K562 (cell line): ENCODE measurements around the gene CNNM2. TPM values are rescaled to one million over a fixed set of nuclear protein-coding genes. Genes with fewer than 3 reads are reported as not detected.

Source experiments
- ATAC-seq: fragments of 200-7000 bp; cut with Tn5 transposase; 3 replicates; pipeline ENCODE4 v1.9.1; 2020; ENCODE audit warnings: moderate library complexity
- BruUV-seq: library from RNA; stranded (reverse); fragments of 400-500 nt; replicated peaks from 2 replicates; lab custom pipeline; 2021; lab: Mats Ljungman, UMichigan
- CTCF ChIA-PET: fragments of 300-600 bp; formaldehyde crosslinking; extraction: SDS; loops from one replicate; lab custom pipeline; 2021; ENCODE audit warnings: low intra/inter-chr PET ratio; lab: Yijun Ruan, JAX
- POLR2A ChIA-PET: fragments of 300-600, 350-650 bp; sonication (Branson Sonifier 250); formaldehyde crosslinking; extraction: SDS; loops from one replicate; lab custom pipeline; 2021; ENCODE audit warnings: antibody characterized with exemption, inconsistent platforms; lab: Yijun Ruan, JAX
- DNase-seq, 4 experiments: peaks; one replicate each; pipeline versions ENCODE4 v3.0.0 to v3.0.0-alpha.2; 2011 to 2018; ENCODE audit warnings: low spot score in 3 of 4, mixed read lengths in 3 of 4; ENCODE audit errors: extremely low read depth in 1 of 4
- FAIRE-seq: peaks from 2 replicates; lab custom pipeline; 2011; peaks lifted over from hg19 to GRCh38; lab: Jason Lieb, UNC
- H2AFZ ChIP-seq: 2 replicates; pipeline ENCODE4 v1.6.0; 2011; ENCODE audit warnings: low read depth, low read length, control low read depth, inconsistent platforms
- H3K27ac ChIP-seq: fragments of 200-600 bp; 3 replicates; pipeline ENCODE4 v1.8.0; 2011; ENCODE audit warnings: low read depth, mild to moderate bottlenecking, control low read depth, inconsistent platforms, low read length, moderate library complexity, mixed read lengths; ENCODE audit errors: extremely low read depth
- H3K27me3 ChIP-seq, 2 experiments: fragments of 300-600 bp in 1 of 2; 2 replicates in 1 of 2; 3 replicates in 1 of 2; pipeline versions ENCODE4 v1.6.0 to v1.8.0; 2011; ENCODE audit warnings: inconsistent platforms in 2 of 2, low read length in 2 of 2, mild to moderate bottlenecking in 1 of 2, mixed read lengths in 1 of 2, moderate library complexity in 1 of 2; ENCODE audit not compliant: control insufficient read depth in 2 of 2, insufficient read depth in 2 of 2
- H3K36me3 ChIP-seq: fragments of 300-600 bp; 3 replicates; pipeline ENCODE4 v1.8.0; 2011; ENCODE audit warnings: mild to moderate bottlenecking, low read length, inconsistent platforms; ENCODE audit not compliant: control insufficient read depth, insufficient read depth
- H3K4me1 ChIP-seq, 2 experiments: fragments of 200-600 bp in 1 of 2; replicated peaks in 1 of 2; 2 replicates in 1 of 2; 3 replicates in 1 of 2; pipeline versions ENCODE4 v1.5.1 to v1.8.0; 2011; ENCODE audit warnings: inconsistent platforms in 2 of 2, low read length in 2 of 2, mild to moderate bottlenecking in 1 of 2, mixed read lengths in 1 of 2, moderate library complexity in 1 of 2; ENCODE audit not compliant: control insufficient read depth in 2 of 2, insufficient read depth in 2 of 2
- H3K4me2 ChIP-seq: 2 replicates; pipeline ENCODE4 v1.6.1; 2011; ENCODE audit warnings: low read length, control low read depth, inconsistent platforms, mixed read lengths; ENCODE audit not compliant: insufficient read depth
- H3K4me3 ChIP-seq: fragments of 200-600 bp; sonication (generic), shearing (Covaris generic); 2 replicates; pipeline ENCODE4 v1.5.1; 2016; ENCODE audit warnings: control low read depth, inconsistent platforms
- H3K79me2 ChIP-seq: fragments of 200-600 bp; 3 replicates; pipeline ENCODE4 v1.8.0; 2011; ENCODE audit warnings: low read length, inconsistent platforms; ENCODE audit not compliant: control insufficient read depth, insufficient read depth
- H3K9ac ChIP-seq, 2 experiments: 2 replicates each; pipeline versions ENCODE4 v1.6.0 to v1.6.1; 2011; ENCODE audit warnings: low read depth in 2 of 2, low read length in 2 of 2, control low read depth in 1 of 2, inconsistent platforms in 1 of 2, mild to moderate bottlenecking in 1 of 2, mixed read lengths in 1 of 2; ENCODE audit not compliant: insufficient read depth in 1 of 2
- H3K9me1 ChIP-seq: one replicate; pipeline ENCODE4 v1.6.0; 2011; ENCODE audit warnings: inconsistent platforms, mild to moderate bottlenecking, low read length, moderate library complexity; ENCODE audit not compliant: control insufficient read depth, insufficient read depth
- H3K9me3 ChIP-seq: replicated peaks from 2 replicates; pipeline ENCODE4 v1.5.1; 2011; ENCODE audit warnings: low read depth, low read length, inconsistent platforms; ENCODE audit not compliant: control insufficient read depth, insufficient read depth
- H4K20me1 ChIP-seq: replicated peaks from 2 replicates; pipeline ENCODE4 v1.6.1; 2011; ENCODE audit warnings: low read length, inconsistent platforms, mixed read lengths; ENCODE audit not compliant: control insufficient read depth, insufficient read depth
- ARID2 ChIP-seq: fragments of 450-650 bp; IDR thresholded peaks from 2 replicates; pipeline ENCODE4 v1.6.1; 2017; ENCODE audit warnings: antibody characterized with exemption, mild to moderate bottlenecking
- CBX5 ChIP-seq: IDR thresholded peaks from 2 replicates; pipeline ENCODE4 v1.6.1; 2014; ENCODE audit warnings: low read depth, borderline replicate concordance
- CTCF ChIP-seq, 3 experiments: IDR thresholded peaks in 2 of 3; conservative IDR thresholded peaks in 1 of 3; 2 replicates each; pipeline ENCODE4 v1.5.1; 2011 to 2012; ENCODE audit warnings: low read length in 3 of 3, mild to moderate bottlenecking in 3 of 3, control low read depth in 2 of 3, improper control_type of control experiment in 1 of 3, inconsistent platforms in 1 of 3, low read depth in 1 of 3, mixed read lengths in 1 of 3, moderate library complexity in 1 of 3; ENCODE audit not compliant: insufficient read depth in 2 of 3
- SRSF9 ChIP-seq: fragments of 200-400 bp; formaldehyde crosslinking; IDR thresholded peaks from 2 replicates; pipeline ENCODE4 v1.6.1; 2017; ENCODE audit warnings: low read depth, low read length, borderline replicate concordance
- THRAP3 ChIP-seq: fragments of 450-650 bp; IDR thresholded peaks from 2 replicates; pipeline ENCODE4 v1.6.1; 2016; ENCODE audit warnings: mild to moderate bottlenecking, inconsistent platforms, borderline replicate concordance
- ZNF407 ChIP-seq: fragments of 450-650 bp; IDR thresholded peaks from 2 replicates; pipeline ENCODE4 v1.6.1; 2016; ENCODE audit warnings: low read depth
- WGBS: fragments of 100-300 bp; shearing (Covaris generic); methylation state at CpG from one replicate; pipeline ENCODE4 v1.1.6; 2016; ENCODE audit warnings: low coverage, mixed read lengths; ENCODE audit not compliant: insufficient coverage; ENCODE audit errors: missing lambda C conversion rate; 5-methylcytosine and 5-hydroxymethylcytosine counted together
- in situ Hi-C: fragments of 300-500 bp; cut with MboI; formaldehyde crosslinking; loops from 4 replicates; pipeline ENCODE4 v1.15.0; 2018; ENCODE audit warnings: inconsistent platforms, mixed read lengths
- intact Hi-C: fragments of 100-400 bp; cut with micrococcal nuclease; formaldehyde crosslinking; loops from 2 replicates; pipeline ENCODE4 v1.14.2; 2022
- polyA plus RNA-seq, 8 experiments: library from polyadenylated mRNA; depleted of rRNA in 4 of 8; stranded (reverse) in 5 of 8; unstranded in 3 of 8; fragments of >200 nt; fragmentation: Nextera tagmentation in 2 of 8; fragmentation: Illumina TruSeq in 1 of 8; extraction: Ambion mirVana in 2 of 8; extraction: Trizol in 1 of 8; gene quantifications; 2 replicates each; pipeline versions ENCODE4 v1.2.1 to v1.2.3, GENCODE V29; 2011 to 2014; ENCODE audit warnings: inconsistent platforms in 1 of 8, missing spikeins in 1 of 8
- total RNA-seq, 7 experiments: library from RNA; depleted of rRNA in 6 of 7; stranded (reverse); fragments of >200 nt in 6 of 7; fragmentation: Illumina TruSeq in 2 of 7; extraction: Trizol in 2 of 7; gene quantifications; 2 replicates each; pipeline versions ENCODE4 v1.2.1 to v1.2.3, GENCODE V29; 2011 to 2021; ENCODE audit warnings: low replicate concordance in 1 of 7

CNNM2 gene
- total and polyA plus RNA-seq, 9 of the 15 experiments (the other 6 are each of a cell fraction or from before 2014, with no cell fraction given) = 0.21 to 5.0 (median 1.3) TPM

GRCh38 chr10:102996876-102997275 lies 78.8 kb downstream of the CNNM2 start:
- FAIRE-seq (no peak), ATAC-seq (no peak), DNase-seq (no peak)
- Histone ChIP-seq H3K4me2 (no peak overlapping the region), H2AFZ (no peak overlapping the region), H3K27me3 (no peaks in the 10 kb centered on the region), H3K79me2 (no peaks in the 10 kb centered on the region; the same call in 2 of the 3 replicates), H3K4me3 (no peak overlapping the region), H3K4me1 (peaks cover 0 to 3% of the 10 kb centered on the region in 2 experiments; a peak in 2 of 5 replicates), H4K20me1 (no peaks in the 10 kb centered on the region), H3K36me3 (no peaks in the 10 kb centered on the region), H3K9me3 (no peaks in the 10 kb centered on the region), H3K9me1 (no peaks in the 10 kb centered on the region), H3K27ac (no peak overlapping the region), H3K9ac (no peak overlapping the region)
- ChIA-PET POLR2A (interaction anchor here (0.6 to 1.0 kb wide), 2 partner anchors 9 to 14 kb away, joined by 3 to 4 read pairs; no protein-coding TSS in a partner anchor), CTCF (no interaction called here)
- TF ChIP-seq CBX5 (no peak), THRAP3 (no peak), ARID2 (no peak)
- in situ Hi-C loops = no loop called here
- no TSS peak for BruUV-seq
- intact Hi-C loops = no loop called here

GRCh38 chr10:102997998-102998397 lies 79.9 kb downstream of the CNNM2 start:
- no peak overlapping the region for H3K4me2 ChIP-seq
- H2AFZ ChIP-seq = no peak overlapping the region
- no peaks in the 10 kb centered on the region for H3K36me3 ChIP-seq
- in situ Hi-C loops (no loop called here), intact Hi-C loops (no loop called here)
- no peaks in the 10 kb centered on the region for H3K27me3 ChIP-seq
- whole genome bisulfite sequencing = 75% methylated on average over 1 of the region's 1 CpG
- H4K20me1 ChIP-seq = no peaks in the 10 kb centered on the region
- ChIA-PET CTCF (no interaction called here), POLR2A (no interaction called here)
- FAIRE-seq (no peak), ATAC-seq (no peak), DNase-seq (no peak)
- no TSS peak for BruUV-seq
- no peaks in the 10 kb centered on the region for H3K9me1 ChIP-seq
- H3K4me3 ChIP-seq = no peak overlapping the region
- H3K79me2 ChIP-seq = no peaks in the 10 kb centered on the region
- no peaks in the 10 kb centered on the region; a peak in 2 of 5 replicates for H3K4me1 ChIP-seq
- H3K9ac ChIP-seq = no peak overlapping the region
- H3K27ac ChIP-seq = no peak overlapping the region
- H3K9me3 ChIP-seq = no peaks in the 10 kb centered on the region
- TF ChIP-seq ZNF407 (no peak), CTCF (IDR thresholded peaks at IDR 0.05 in 2 of 3, conservative IDR thresholded peaks at IDR 0.05 in 1 of 3; ENCODE audit: insufficient read depth in 2 of 3, low read depth in 1 of 3, low read length in 3 of 3) (no peak), SRSF9 (no peak)
